ENCODE results near the gene MCF2L. TPM values are rescaled to one million over a fixed set of nuclear protein-coding genes. Genes with fewer than 3 reads are reported as not detected.

The MCF2L gene
- total RNA-seq, 1 donor from 2014 or later = 115 TPM

DNA sequence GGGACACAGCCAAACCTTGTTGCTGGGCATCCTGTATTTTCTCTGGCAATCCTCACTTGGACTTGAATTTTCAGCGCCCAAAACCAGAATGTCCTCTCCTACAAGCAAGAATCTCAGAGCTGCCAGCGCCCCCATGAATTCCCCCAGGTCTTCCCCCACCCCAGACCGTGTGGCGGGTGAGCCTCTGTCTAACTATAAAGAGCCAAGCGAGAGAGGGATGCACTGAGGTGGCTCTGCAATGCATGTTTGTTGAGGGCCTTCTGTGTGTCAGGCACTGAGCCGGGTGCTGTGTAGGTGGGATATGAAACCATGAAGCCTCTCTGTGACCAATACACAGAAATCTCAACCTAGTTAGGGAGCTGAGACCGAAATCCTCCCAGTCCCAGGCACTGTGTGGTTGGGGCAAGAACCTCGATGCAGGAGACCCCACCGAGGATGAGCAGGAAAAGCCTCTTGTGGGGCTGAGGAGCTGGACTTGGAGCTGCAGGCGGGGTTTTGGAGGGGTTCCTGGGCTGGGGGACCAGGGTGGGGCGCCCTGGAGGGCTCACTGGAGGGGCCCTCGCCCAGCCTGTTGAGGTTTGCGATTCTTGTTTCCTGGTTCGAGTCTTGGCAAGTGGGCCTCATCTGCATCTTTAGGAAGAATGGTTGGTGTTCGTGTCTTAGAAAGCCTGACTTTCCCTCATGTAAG lies 177.0 kb downstream of the MCF2L start:
- no peak for DNase-seq (ENCODE audit: low spot score)

DNA sequence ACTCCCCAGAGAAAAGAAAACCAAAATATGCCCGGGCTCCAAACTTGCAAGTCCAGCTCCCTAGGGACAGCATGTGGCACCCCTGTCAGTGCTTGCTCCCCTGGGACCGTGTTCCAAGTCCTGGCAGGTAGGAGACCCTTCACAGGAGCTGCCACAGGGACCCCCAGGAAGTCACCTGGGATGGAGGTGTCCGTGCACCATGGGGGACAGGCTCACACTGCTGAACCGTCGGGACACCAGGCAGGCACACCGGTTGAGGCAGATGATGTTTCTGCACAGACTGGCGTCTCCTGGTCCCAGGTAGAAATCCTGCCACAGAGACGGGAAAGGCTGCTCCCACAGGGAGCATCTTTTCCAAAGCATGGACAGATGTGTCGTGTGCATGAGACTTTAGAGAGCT lies 177.7 kb downstream of the MCF2L start:
- no peak for DNase-seq (ENCODE audit: low spot score)

DNA sequence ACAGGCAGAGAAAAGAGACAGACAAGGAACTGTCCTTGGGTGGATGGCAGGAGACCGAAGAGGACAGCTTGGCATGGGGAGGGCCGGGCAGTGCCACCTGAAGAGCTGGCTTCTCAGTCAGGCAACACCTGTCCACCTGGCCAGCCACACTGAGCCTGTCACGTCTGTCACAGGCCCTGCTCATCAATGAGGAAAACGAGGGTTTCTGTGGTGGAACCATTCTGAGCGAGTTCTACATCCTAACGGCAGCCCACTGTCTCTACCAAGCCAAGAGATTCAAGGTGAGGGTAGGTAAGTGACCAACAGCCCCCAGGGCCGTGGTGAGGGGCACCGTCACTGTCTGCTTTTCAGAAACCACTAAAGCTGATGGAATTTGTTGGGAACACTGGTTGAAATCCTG lies 178.2 kb downstream of the MCF2L start:
- no peak for DNase-seq (ENCODE audit: low spot score)

DNA sequence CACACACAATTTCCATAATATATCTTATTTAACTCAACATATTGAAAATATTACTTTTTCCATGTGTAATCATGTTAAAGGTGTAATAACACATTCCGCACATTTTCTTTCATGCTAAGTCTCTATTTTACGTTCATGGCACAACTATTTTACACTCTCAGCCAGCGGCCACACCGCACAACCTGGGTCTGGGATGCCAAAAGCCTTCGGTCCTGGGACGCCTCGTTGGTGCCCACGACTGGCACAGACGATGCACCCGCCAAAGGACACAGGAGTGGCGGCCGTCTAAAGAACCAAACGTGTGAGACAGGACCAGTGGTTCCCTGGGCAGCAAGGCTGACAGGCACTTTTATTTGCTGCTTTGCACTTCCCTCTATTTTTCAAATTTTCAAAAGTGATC lies 179.4 kb downstream of the MCF2L start:
- no peak for DNase-seq (ENCODE audit: low spot score)

DNA sequence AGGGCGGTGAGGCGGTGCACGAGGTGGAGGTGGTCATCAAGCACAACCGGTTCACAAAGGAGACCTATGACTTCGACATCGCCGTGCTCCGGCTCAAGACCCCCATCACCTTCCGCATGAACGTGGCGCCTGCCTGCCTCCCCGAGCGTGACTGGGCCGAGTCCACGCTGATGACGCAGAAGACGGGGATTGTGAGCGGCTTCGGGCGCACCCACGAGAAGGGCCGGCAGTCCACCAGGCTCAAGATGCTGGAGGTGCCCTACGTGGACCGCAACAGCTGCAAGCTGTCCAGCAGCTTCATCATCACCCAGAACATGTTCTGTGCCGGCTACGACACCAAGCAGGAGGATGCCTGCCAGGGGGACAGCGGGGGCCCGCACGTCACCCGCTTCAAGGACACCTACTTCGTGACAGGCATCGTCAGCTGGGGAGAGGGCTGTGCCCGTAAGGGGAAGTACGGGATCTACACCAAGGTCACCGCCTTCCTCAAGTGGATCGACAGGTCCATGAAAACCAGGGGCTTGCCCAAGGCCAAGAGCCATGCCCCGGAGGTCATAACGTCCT lies 180.0 kb downstream of the MCF2L start:
- DNase-seq (ENCODE audit: low spot score) = no peak

Other genes starting within 250 kb of the MCF2L start
- not detected for gene F7, start 136.6 kb downstream of the MCF2L start, total RNA-seq
- 9.4 TPM for gene F10, start 153.6 kb downstream of the MCF2L start, total RNA-seq
- not detected for gene PROZ, start 189.4 kb downstream of the MCF2L start, total RNA-seq
- 48.7 TPM for gene PCID2, start 239.5 kb downstream of the MCF2L start, total RNA-seq
- gene CUL4A, start 240.4 kb downstream of the MCF2L start, total RNA-seq = 86.8 TPM

All from ureter (tissue), 1 donor.